A673 (cell line): ENCODE data around the gene MLNR. TPM values are rescaled to one million over a fixed set of nuclear protein-coding genes. Genes with fewer than 3 reads are reported as not detected.

ENCODE experiments used
- BruUV-seq: library from RNA; stranded (reverse); fragments of 400-500 nt; replicated peaks from 2 replicates; lab custom pipeline; 2021; lab: Mats Ljungman, UMichigan
- CTCF ChIA-PET: fragments of 300-600 bp; sonication (Branson Sonifier 250); formaldehyde crosslinking; loops from one replicate; lab custom pipeline; 2022; ENCODE audit warnings: antibody characterized with exemption; lab: Charles Lee
- POLR2A ChIA-PET: fragments of 300-600 bp; sonication (Branson Sonifier 250); formaldehyde crosslinking; loops from one replicate; lab custom pipeline; 2022; ENCODE audit warnings: antibody characterized with exemption; ENCODE audit not compliant: low non-redundant PET; lab: Charles Lee
- DNase-seq: peaks from one replicate; pipeline ENCODE4 v3.0.0-alpha.2; 2015; ENCODE audit warnings: low spot score
- H3K27ac ChIP-seq: fragments of 200-600 bp; sonication (generic); 2 replicates; pipeline ENCODE4 v1.5.1; 2016; ENCODE audit warnings: mixed run types, low read depth, mild to moderate bottlenecking, mixed read lengths, antibody characterized with exemption, low read length; ENCODE audit not compliant: poor library complexity, severe bottlenecking
- H3K27me3 ChIP-seq: fragments of 200-600 bp; sonication (generic); replicated peaks from 2 replicates; pipeline ENCODE4 v1.6.1; 2017; ENCODE audit warnings: mixed run types, low read depth, mild to moderate bottlenecking, mixed read lengths, antibody characterized with exemption, low read length; ENCODE audit not compliant: insufficient read depth, poor library complexity
- H3K36me3 ChIP-seq: fragments of 200-600 bp; sonication (generic); 2 replicates; pipeline ENCODE4 v1.6.1; 2016; ENCODE audit warnings: mixed run types, mild to moderate bottlenecking, mixed read lengths, antibody characterized with exemption, low read length; ENCODE audit not compliant: insufficient read depth, poor library complexity, severe bottlenecking
- H3K4me1 ChIP-seq: fragments of 200-600 bp; sonication (generic); 2 replicates; pipeline ENCODE4 v1.6.1; 2017; ENCODE audit warnings: mixed run types, mild to moderate bottlenecking, mixed read lengths, antibody characterized with exemption, low read length; ENCODE audit not compliant: insufficient read depth, poor library complexity, severe bottlenecking
- H3K4me3 ChIP-seq: fragments of 200-600 bp; sonication (generic); 2 replicates; pipeline ENCODE4 v1.5.1; 2016; ENCODE audit warnings: low read depth, mixed run types, mild to moderate bottlenecking, mixed read lengths, low read length; ENCODE audit not compliant: poor library complexity, severe bottlenecking
- H3K9me3 ChIP-seq: fragments of 200-600 bp; sonication (generic); 2 replicates; pipeline ENCODE4 v1.6.1; 2016; ENCODE audit warnings: mixed run types, low read depth, mild to moderate bottlenecking, mixed read lengths, antibody characterized with exemption, low read length; ENCODE audit not compliant: poor library complexity, severe bottlenecking
- CTCF ChIP-seq: fragments of 300-800, 200-600 bp; sonication (generic); conservative IDR thresholded peaks from 2 replicates; pipeline ENCODE4 v1.5.1; 2017; ENCODE audit warnings: low read depth, mild to moderate bottlenecking, antibody characterized with exemption, low read length, moderate library complexity, mixed read lengths
- EZH2 ChIP-seq: fragments of 200-600 bp; sonication (generic); IDR thresholded peaks from 2 replicates; pipeline ENCODE4 v1.6.1; 2017; ENCODE audit warnings: borderline replicate concordance, low read depth, mild to moderate bottlenecking, mixed read lengths, antibody characterized with exemption, low read length; ENCODE audit not compliant: poor library complexity, severe bottlenecking
- intact Hi-C: fragments of 100-400 bp; cut with micrococcal nuclease; formaldehyde crosslinking; loops from one replicate; pipeline ENCODE4 v1.10.0; 2022; ENCODE audit not compliant: unreplicated experiment
- total RNA-seq: library from RNA; stranded (reverse); gene quantifications from 2 replicates; pipeline ENCODE4 v1.2.3, GENCODE V29; 2021

The MLNR gene
- total RNA-seq, 1 experiment from 2014 or later: not detected

DNA sequence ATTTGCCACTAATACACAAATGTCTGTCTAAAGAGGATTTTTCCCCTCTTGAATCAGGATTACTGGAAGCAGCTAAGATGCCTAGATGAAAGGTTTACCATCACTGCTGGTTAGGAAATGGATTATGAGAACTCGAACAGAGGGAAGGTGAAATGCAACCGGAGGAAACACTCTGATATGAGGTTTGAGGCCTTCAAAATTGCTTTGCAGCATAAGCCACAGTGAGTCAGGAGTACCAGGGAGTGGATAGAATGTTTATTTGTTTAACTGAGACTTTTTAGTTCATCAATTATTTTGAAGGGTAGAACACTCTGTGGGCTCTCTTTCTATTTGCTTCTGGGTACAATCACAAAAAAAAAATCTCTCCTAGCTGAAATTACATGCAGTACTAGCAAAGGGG, 45.7 kb downstream of the MLNR start:
- Histone ChIP-seq H3K9me3 (no peaks in the 10 kb centered on the region), H3K36me3 (peaks cover 3% of the 10 kb centered on the region), H3K27me3 (no peaks in the 10 kb centered on the region), H3K27ac (no peak overlapping the region), H3K4me3 (no peak overlapping the region), H3K4me1 (no peaks in the 10 kb centered on the region)
- ChIA-PET CTCF (no interaction called here), POLR2A (no interaction called here)
- intact Hi-C loops: no loop called here
- no TSS peak for BruUV-seq
- TF ChIP-seq CTCF (no peak), EZH2 (no peak)
- DNase-seq: no peak

DNA sequence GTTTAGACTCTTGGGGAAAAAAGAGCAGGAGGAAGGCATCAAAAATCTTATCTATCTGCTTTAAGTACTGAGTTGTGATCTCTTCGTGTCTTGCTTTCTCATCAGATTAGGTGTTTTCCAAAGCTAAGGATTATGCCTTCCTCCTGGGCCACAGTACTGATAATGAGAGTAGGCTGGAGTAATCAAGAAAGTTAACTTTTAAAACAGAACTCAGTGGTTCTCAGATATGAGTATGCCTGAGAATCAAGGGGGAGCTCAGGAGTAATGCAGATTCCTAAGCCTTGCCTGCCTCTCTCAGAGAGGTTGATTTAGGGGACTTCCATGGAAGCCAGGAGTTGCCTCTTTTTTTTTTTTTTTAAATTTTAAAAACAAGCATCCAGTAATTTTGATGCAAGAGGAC, 51.1 kb downstream of the MLNR start:
- Histone ChIP-seq H3K27me3 (no peaks in the 10 kb centered on the region), H3K4me1 (no peaks in the 10 kb centered on the region), H3K27ac (no peak overlapping the region), H3K9me3 (no peaks in the 10 kb centered on the region), H3K36me3 (peaks cover 3% of the 10 kb centered on the region), H3K4me3 (no peak overlapping the region)
- no peak for DNase-seq
- no peak for TF ChIP-seq CTCF
- TF ChIP-seq EZH2: no peak
- intact Hi-C loops: loop anchor here (10.0 kb wide), 1 partner anchor 486 kb away; no protein-coding TSS in a partner anchor
- POLR2A ChIA-PET: no interaction called here
- BruUV-seq: no TSS peak
- CTCF ChIA-PET: interaction anchor here (1.0 kb wide), 1 partner anchor 10 kb away, joined by 5 read pairs; no protein-coding TSS in a partner anchor

Other genes with a start within 250 kb of the MLNR start
- 45.5 and 49.3 TPM in 2 replicates for gene FNDC3A, start 244.4 kb upstream of the MLNR start, total RNA-seq
- gene CDADC1, start 27.6 kb downstream of the MLNR start, total RNA-seq: 19.2 and 24.2 TPM in 2 replicates
- 3.6 and 4.0 TPM in 2 replicates for gene CAB39L, start 223.7 kb downstream of the MLNR start, total RNA-seq
- gene SETDB2, start 223.9 kb downstream of the MLNR start, total RNA-seq: 3.8 and 5.1 TPM in 2 replicates